BLaER1 (cell line): ENCODE measurements around the gene PGM1.

ENCODE experiments used
- H3K27ac ChIP-seq: shearing (Covaris generic); formaldehyde crosslinking; 2 replicates; pipeline ENCODE4 v1.8.1; 2022
- H3K27me3 ChIP-seq: shearing (Covaris generic); formaldehyde crosslinking; 2 replicates; pipeline ENCODE4 v1.8.1; 2022
- H3K36me3 ChIP-seq: shearing (Covaris generic); formaldehyde crosslinking; 2 replicates; pipeline ENCODE4 v1.8.1; 2022
- H3K4me1 ChIP-seq: shearing (Covaris generic); formaldehyde crosslinking; 2 replicates; pipeline ENCODE4 v1.8.1; 2022
- H3K4me2 ChIP-seq: shearing (Covaris generic); formaldehyde crosslinking; 2 replicates; pipeline ENCODE4 v1.8.1; 2022
- H3K4me3 ChIP-seq: shearing (Covaris generic); formaldehyde crosslinking; 2 replicates; pipeline ENCODE4 v1.8.1; 2022
- H3K9ac ChIP-seq: shearing (Covaris generic); formaldehyde crosslinking; 2 replicates; pipeline ENCODE4 v1.8.1; 2022
- H3K9me3 ChIP-seq: shearing (Covaris generic); formaldehyde crosslinking; 2 replicates; pipeline ENCODE4 v1.8.1; 2022
- H4K20me1 ChIP-seq: shearing (Covaris generic); formaldehyde crosslinking; 2 replicates; pipeline ENCODE4 v1.8.1; 2022
- Cebpa-rat ChIP-seq: shearing (Covaris generic); IDR thresholded peaks from 2 replicates; pipeline ENCODE4 v1.8.1; 2022

PGM1 gene

GRCh38 chr1:63593303-63593885, at the start of gene PGM1:
PGM1 (plus strand) TSS chr1:63593411; CDS start chr1:63593489, 78 bp downstream.
- H3K27me3 ChIP-seq = no peaks in the 10 kb centered on the region
- peak within 1 kb of the TSS; percentile 90 for H3K4me3 ChIP-seq
- H3K9ac ChIP-seq = peak within 1 kb of the TSS; percentile 87
- H3K4me2 ChIP-seq = peak within 1 kb of the TSS; percentile 83
- peak within 1 kb of the TSS; percentile 88 for H3K27ac ChIP-seq
- H3K36me3 ChIP-seq = no peaks in the 10 kb centered on the region
- H4K20me1 ChIP-seq = no peaks in the 10 kb centered on the region
- TF ChIP-seq Cebpa-rat = no peak
- H3K9me3 ChIP-seq = no peaks in the 10 kb centered on the region
- peaks cover 25% of the 10 kb centered on the region for H3K4me1 ChIP-seq

- Histone ChIP-seq H3K9ac (no peak overlapping the region), H3K27ac (no peak overlapping the region), H3K4me1 (no peaks in the 10 kb centered on the region), H3K36me3 (peaks cover 6% of the 10 kb centered on the region; the same call in 1 of the 2 replicates), H4K20me1 (no peaks in the 10 kb centered on the region), H3K4me3 (no peak overlapping the region), H3K27me3 (no peaks in the 10 kb centered on the region), H3K4me2 (no peak overlapping the region), H3K9me3 (no peaks in the 10 kb centered on the region)
- no peak for TF ChIP-seq Cebpa-rat
These were observed 47.4 kb upstream of the PGM1 start for GRCh38 chr1:63545780-63546179.

GRCh38 chr1:63547621-63548294, 45.5 kb upstream of the PGM1 start:
- Histone ChIP-seq H3K27ac (no peak overlapping the region), H3K9me3 (no peaks in the 10 kb centered on the region), H3K4me2 (no peak overlapping the region), H3K27me3 (no peaks in the 10 kb centered on the region), H3K4me1 (no peaks in the 10 kb centered on the region), H3K9ac (no peak overlapping the region), H3K36me3 (peaks cover 6% of the 10 kb centered on the region; the same call in 1 of the 2 replicates), H3K4me3 (no peak overlapping the region), H4K20me1 (no peaks in the 10 kb centered on the region)
- no peak for TF ChIP-seq Cebpa-rat

GRCh38 chr1:63548303-63548702, 44.9 kb upstream of the PGM1 start:
- H3K9ac ChIP-seq = no peak overlapping the region
- no peak overlapping the region for H3K4me2 ChIP-seq
- H3K9me3 ChIP-seq = no peaks in the 10 kb centered on the region
- TF ChIP-seq Cebpa-rat = no peak
- peaks cover 6% of the 10 kb centered on the region; the same call in 1 of the 2 replicates for H3K36me3 ChIP-seq
- H3K27me3 ChIP-seq = no peaks in the 10 kb centered on the region
- no peak overlapping the region for H3K4me3 ChIP-seq
- H4K20me1 ChIP-seq = no peaks in the 10 kb centered on the region
- no peak overlapping the region for H3K27ac ChIP-seq
- H3K4me1 ChIP-seq = no peaks in the 10 kb centered on the region

- TF ChIP-seq Cebpa-rat = no peak
- Histone ChIP-seq H4K20me1 (no peaks in the 10 kb centered on the region), H3K27ac (no peak overlapping the region), H3K27me3 (no peaks in the 10 kb centered on the region), H3K36me3 (peaks cover 8% of the 10 kb centered on the region; the same call in 1 of the 2 replicates), H3K4me3 (no peak overlapping the region), H3K9ac (no peak overlapping the region), H3K4me1 (no peaks in the 10 kb centered on the region), H3K4me2 (no peak overlapping the region), H3K9me3 (no peaks in the 10 kb centered on the region)
These were observed 44.3 kb upstream of the PGM1 start for GRCh38 chr1:63548877-63549276.

GRCh38 chr1:63555480-63555879, 37.7 kb upstream of the PGM1 start:
- TF ChIP-seq Cebpa-rat = no peak
- no peaks in the 10 kb centered on the region for H3K27me3 ChIP-seq

GRCh38 chr1:63557365-63557987, 35.7 kb upstream of the PGM1 start:
- H3K9ac ChIP-seq = no peak overlapping the region
- H3K4me2 ChIP-seq = no peak overlapping the region
- no peaks in the 10 kb centered on the region for H3K27me3 ChIP-seq

More at GRCh38 chr1:63555480-63555879, 37.7 kb upstream of the PGM1 start:
- Histone ChIP-seq H3K4me1 (no peaks in the 10 kb centered on the region), H3K4me2 (no peak overlapping the region), H3K9me3 (no peaks in the 10 kb centered on the region), H3K4me3 (no peak overlapping the region), H3K36me3 (0 out of 2 replicates have a peak, but pooled peaks cover 5% of the 10 kb centered on the region), H3K9ac (no peak overlapping the region), H3K27ac (no peak overlapping the region), H4K20me1 (no peaks in the 10 kb centered on the region)

GRCh38 chr1:63559357-63559756, 33.9 kb upstream of the PGM1 start:
- Histone ChIP-seq H3K4me1 (no peaks in the 10 kb centered on the region), H3K4me2 (no peak overlapping the region), H3K27me3 (no peaks in the 10 kb centered on the region), H3K9me3 (peaks cover 2% of the 10 kb centered on the region; the same call in 1 of the 2 replicates), H4K20me1 (no peaks in the 10 kb centered on the region), H3K36me3 (peaks cover under 1% of the 10 kb centered on the region), H3K4me3 (no peak overlapping the region), H3K27ac (no peak overlapping the region), H3K9ac (no peak overlapping the region)
- no peak for TF ChIP-seq Cebpa-rat

More at GRCh38 chr1:63557365-63557987, 35.7 kb upstream of the PGM1 start:
- no peaks in the 10 kb centered on the region for H3K4me1 ChIP-seq
- TF ChIP-seq Cebpa-rat = no peak
- no peak overlapping the region for H3K4me3 ChIP-seq
- H3K36me3 ChIP-seq = 0 out of 2 replicates have a peak, but pooled peaks cover 5% of the 10 kb centered on the region
- H3K27ac ChIP-seq = no peak overlapping the region
- no peaks in the 10 kb centered on the region for H3K9me3 ChIP-seq
- no peaks in the 10 kb centered on the region for H4K20me1 ChIP-seq

GRCh38 chr1:63563745-63564144, 29.5 kb upstream of the PGM1 start:
- no peaks in the 10 kb centered on the region for H3K4me1 ChIP-seq
- H3K4me2 ChIP-seq = no peak overlapping the region
- peaks cover 14% of the 10 kb centered on the region for H3K36me3 ChIP-seq
- H3K9me3 ChIP-seq = peaks cover 8% of the 10 kb centered on the region; the same call in 1 of the 2 replicates
- no peak overlapping the region for H3K27ac ChIP-seq
- no peaks in the 10 kb centered on the region for H4K20me1 ChIP-seq
- no peak for TF ChIP-seq Cebpa-rat
- H3K4me3 ChIP-seq = no peak overlapping the region
- H3K9ac ChIP-seq = no peak overlapping the region
- H3K27me3 ChIP-seq = no peaks in the 10 kb centered on the region

- no peak overlapping the region for H3K4me3 ChIP-seq
- H3K9me3 ChIP-seq = peaks cover 8% of the 10 kb centered on the region; the same call in 1 of the 2 replicates
- no peak overlapping the region for H3K9ac ChIP-seq
- no peak overlapping the region for H3K4me2 ChIP-seq
- TF ChIP-seq Cebpa-rat = no peak
- no peak overlapping the region for H3K27ac ChIP-seq
- H3K4me1 ChIP-seq = no peaks in the 10 kb centered on the region
- H3K27me3 ChIP-seq = no peaks in the 10 kb centered on the region
- peaks cover 14% of the 10 kb centered on the region for H3K36me3 ChIP-seq
- H4K20me1 ChIP-seq = no peaks in the 10 kb centered on the region
These were observed 24.1 kb upstream of the PGM1 start for GRCh38 chr1:63569068-63569467.
